HG03060 (cell line): ENCODE data around the gene PDZRN4.
"Not testable (repeated sequence)": the region's sequence is repeated elsewhere in the genome, so short reads cannot be mapped to it uniquely, and the experiment has no call there.

Experiments used
- ATAC-seq: cut with Tn5 transposase; IDR thresholded peaks from one replicate; pipeline ENCODE4 v1.9.1; 2021; ENCODE audit warnings: low read depth, moderate number of reproducible peaks; ENCODE audit not compliant: unreplicated experiment

Gene PDZRN4

GRCh38 chr12:41213107-41213506, 25.0 kb downstream of the PDZRN4 start:
- no peak for ATAC-seq

DNA sequence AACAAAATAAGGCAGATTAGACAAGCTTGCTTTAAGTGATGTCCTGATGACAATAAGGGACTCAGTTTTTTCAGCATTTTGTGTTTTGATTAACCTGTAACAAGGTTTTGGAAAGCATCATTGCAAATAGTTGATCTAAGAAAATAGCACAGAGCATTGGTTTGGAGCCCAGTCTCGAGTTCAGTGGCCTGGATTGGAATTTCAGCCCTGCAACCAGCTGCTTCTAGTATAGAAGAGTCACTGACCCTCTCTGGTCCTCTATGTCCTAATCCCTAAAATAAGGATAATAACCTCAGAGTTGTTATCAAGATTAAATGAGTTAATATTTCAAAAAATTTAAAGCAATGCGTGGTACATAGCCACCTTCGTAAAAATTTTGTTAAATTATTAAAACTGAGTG, 25.5 kb downstream of the PDZRN4 start:
- ATAC-seq, result no peak

DNA sequence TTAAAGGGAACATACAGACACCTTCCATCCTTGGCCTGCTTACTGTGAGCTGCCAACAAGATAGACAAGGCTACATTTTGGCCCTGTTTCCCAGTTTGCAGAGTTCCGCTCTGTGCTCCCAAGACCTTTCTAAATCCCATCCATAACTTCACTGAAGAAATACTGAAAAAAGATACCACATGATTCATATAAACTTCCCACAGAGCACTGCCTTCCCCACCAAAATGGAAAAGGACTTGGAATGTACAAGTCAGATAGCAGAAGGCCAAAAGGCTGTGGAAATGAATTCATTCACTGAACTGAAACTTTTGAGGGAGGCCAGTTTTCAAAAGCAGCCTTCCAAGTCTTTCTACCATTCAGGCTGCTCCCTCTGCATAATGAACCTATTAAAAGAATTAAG, 29.6 kb downstream of the PDZRN4 start:
- ATAC-seq, result no peak

DNA sequence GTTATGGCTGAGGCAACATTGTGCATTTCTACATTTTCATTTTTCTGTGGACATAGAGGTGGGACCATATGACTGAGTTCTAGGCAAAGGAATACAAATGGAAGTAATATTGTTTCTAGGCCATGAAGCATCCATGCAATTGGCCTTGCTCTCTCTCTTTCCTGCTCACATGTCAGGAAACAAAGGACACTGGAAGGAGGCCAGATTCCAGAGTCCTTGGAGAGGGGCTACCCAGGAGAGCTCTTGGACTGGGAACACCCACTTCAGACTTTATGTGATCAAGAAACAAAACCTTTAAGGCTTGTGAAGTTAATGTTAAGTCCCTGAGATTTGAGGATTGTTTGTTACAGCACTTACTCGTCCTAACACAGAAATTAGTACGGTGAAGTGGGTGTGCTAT, 32.8 kb downstream of the PDZRN4 start:
- ATAC-seq, result no peak

DNA sequence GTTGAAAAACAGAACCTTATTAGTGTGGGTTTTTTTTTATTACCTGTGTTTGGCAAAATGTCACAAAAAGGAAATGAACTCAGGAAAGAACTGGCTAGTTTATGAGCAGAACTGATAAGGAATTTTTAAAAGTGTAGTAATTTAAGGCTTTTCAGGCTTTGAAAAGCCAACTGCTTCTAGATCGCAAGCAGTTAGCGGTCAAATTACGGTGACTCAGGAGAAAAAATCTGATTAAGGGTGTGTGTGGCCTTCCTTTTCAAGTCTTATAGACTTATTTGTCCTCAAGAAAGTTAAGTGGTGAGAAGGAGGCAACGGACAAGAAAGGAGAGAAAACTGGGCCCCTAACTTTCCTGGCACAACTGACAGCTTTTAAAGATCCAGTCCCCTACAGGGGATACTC, 33.4 kb downstream of the PDZRN4 start:
- no peak for ATAC-seq

DNA sequence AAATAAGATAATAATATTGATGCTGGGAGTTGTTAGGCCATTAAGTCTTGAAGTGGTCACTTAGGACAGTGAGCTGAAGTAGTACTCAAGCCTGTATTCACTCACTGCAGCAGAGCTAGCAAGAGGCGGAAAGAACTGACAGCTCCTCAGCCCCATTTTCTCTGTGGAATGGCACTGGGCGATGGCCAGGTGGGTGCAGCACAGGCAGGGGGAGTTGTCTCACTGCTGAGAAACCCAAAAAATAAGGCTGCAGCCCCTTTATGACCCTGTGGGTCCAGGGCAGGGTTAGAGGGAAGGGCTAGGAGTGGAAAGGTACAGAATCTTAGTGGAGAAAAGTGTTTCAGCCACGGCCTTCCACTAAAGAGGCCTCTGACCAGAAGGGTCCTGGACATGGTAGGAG, 35.5 kb downstream of the PDZRN4 start:
- no peak for ATAC-seq

- ATAC-seq, result no peak
Observed at GRCh38 chr12:41224066-41224465, 35.9 kb downstream of the PDZRN4 start.

GRCh38 chr12:41225179-41225578, 37.1 kb downstream of the PDZRN4 start:
- ATAC-seq, result no peak

DNA sequence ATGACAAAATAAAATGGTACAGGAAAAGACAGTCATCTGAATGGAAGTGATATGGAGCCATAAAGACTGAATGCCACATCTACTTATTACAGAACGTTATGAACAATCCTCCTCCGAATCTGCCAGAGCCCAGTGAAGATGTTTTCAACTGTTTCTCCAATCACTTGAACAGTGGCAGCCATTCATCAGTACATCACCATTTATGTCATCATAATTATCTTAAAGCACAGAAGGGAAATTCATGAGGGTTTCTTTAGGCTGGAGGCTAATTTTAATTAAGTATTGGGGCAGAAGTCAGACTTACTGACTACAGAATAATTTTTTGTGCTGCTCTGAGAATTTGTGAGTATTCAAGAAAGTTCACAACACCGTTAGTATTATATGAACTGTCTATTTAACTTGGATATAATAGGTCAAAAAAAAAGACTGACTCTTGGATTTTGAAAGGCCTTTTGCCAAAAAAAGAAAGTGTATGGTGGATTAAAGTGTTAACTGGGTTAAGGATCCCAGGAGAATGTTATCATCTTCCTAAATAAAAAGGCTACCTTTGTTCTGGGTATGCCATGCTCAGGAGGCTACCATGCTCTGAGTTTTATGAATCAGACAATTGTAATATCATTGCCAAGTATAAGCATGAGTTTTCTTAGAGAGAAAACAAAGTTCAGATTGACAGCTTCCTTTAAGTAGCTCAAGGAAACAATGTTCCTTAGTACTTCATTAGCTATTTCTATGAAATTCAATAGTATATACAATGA, 40.1 kb downstream of the PDZRN4 start:
- ATAC-seq, result no peak

DNA sequence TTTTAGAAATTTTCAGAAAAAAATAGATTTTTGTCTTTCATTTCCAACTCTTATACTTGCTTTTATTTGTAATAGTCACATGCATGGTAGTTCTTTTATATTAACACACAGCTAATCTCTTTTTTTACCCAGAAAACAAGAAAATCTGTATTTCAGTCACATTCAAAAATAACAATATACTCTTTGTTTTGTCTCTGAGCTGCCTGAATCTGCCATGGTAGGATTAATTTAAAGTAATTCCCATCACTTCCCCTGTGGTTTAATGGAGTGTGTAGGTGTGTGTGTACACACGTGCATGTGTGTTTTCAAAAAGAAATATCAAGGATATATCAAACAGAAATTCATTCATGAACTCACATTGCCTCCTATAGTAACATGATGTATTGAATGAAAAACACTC, 42.6 kb downstream of the PDZRN4 start:
- ATAC-seq, result no peak

GRCh38 chr12:41234692-41235091, 46.6 kb downstream of the PDZRN4 start:
- no peak for ATAC-seq

GRCh38 chr12:41242603-41243002, 54.5 kb downstream of the PDZRN4 start:
- ATAC-seq, result no peak

DNA sequence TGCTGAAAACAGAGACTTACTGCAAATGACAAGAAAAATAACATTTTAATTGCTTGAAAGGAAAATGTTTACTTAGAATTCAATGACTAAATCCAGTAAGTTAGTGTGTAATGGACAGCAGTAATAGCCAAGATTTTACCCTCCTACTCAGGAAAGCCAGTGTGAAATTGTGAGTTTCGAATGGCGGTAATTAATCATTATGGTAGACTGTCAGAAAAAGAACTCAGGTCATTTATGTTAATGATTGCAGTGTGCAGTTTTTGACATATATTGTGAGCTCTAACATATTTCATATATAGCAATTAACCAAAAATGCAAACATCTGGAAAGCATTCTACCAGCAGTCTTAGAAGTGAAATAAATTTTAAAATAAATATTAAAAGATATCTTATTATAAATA, 60.3 kb downstream of the PDZRN4 start:
- ATAC-seq, result no peak

GRCh38 chr12:41250748-41251147, 62.6 kb downstream of the PDZRN4 start:
- no peak for ATAC-seq

DNA sequence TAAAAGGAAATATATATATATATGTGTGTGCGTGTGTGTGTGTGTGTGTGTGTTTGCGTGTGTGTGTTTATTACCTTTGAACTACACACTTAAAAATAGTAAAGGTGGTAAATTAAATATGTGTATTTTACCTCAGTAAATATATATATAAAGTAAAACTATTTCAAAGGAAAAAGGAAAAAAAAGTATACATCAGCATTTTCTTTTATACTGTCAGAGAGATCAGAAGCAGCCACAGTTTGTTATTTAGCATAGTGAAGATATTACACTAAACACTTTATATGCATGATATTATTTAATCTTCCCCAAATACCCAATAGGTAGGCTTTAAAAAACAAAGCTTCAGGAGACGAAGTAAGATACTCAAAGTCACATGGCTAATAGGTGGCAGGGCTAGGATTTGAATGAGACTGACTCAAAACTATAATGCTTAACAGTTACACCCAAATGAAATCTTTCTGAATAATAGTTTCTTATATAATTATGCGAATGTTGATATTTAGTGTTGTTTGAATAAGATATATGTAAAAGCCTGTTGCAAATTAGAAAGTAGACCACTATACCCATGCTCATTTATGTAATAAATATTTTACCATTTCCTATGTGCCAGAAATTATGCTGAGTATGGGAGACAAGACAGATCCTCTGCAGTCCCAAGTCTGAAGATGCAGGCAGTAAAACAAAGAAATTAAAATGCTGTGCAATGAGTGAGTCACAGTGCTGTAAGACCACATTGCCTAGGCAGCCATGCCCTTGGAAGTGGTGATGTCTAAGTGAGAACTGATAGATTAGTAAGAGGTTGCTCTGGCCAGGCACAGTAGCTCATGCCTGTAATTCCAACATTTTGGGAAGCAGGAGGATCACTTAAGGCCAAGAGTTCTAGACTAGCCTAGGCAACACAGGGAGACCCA, 66.1 kb downstream of the PDZRN4 start:
- ATAC-seq, result no peak

- ATAC-seq, result not testable (repeated sequence)
Observed at GRCh38 chr12:41263196-41263595, 75.1 kb downstream of the PDZRN4 start.

GRCh38 chr12:41264281-41264680, 76.2 kb downstream of the PDZRN4 start:
- no peak for ATAC-seq

- no peak for ATAC-seq
Observed at GRCh38 chr12:41269056-41269455, 80.9 kb downstream of the PDZRN4 start.

DNA sequence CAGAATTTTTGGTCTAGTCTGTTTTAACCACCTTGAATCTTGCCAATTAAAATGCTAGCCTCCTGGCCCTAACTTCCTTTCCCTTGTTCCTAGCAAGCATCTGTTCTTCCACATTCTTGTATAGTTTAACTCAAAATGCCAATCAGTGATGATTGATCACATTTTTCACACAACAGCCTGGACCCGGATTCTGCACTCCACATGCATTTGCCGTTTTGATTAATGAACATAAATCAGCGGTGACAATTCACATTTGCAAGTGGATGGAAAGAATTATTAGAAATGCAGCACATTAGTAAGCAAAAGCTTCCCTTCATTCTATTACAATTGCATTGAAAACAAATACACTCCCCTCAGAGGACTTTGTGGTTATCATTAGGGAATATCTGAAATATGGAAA, 83.4 kb downstream of the PDZRN4 start:
- ATAC-seq, result no peak

GRCh38 chr12:41274643-41275042, 86.5 kb downstream of the PDZRN4 start:
- no peak for ATAC-seq

GRCh38 chr12:41277100-41277945, 89.2 kb downstream of the PDZRN4 start:
- ATAC-seq, result no peak
